Stomach (tissue), 9 donors: ENCODE data around the gene SYT6. TPM values are rescaled to one million over a fixed set of nuclear protein-coding genes. Genes with fewer than 3 reads are reported as not detected.

Source experiments
- DNase-seq, 2 donors: peaks; one replicate each; pipeline versions ENCODE4 v3.0.0 to v3.0.0-alpha.2; 2013 to 2019
- H3K27ac ChIP-seq, 5 donors: fragments of 200-600 bp in 4 of 5; sonication (generic) in 4 of 5; one replicate each; pipeline ENCODE4 v1.5.1; 2013 to 2019; ENCODE audit warnings: mild to moderate bottlenecking in 1 of 5, moderate library complexity in 1 of 5
- H3K27me3 ChIP-seq, 3 donors: fragments of 200-600 bp; sonication (generic); one replicate each; pipeline ENCODE4 v1.5.1; 2017 to 2019; ENCODE audit warnings: mixed run types in 1 of 3
- H3K36me3 ChIP-seq, 4 donors: fragments of 200-600 bp; sonication (generic); 1 replicate in 3 of 4; 2 replicates in 1 of 4; pipeline ENCODE4 v1.5.1; 2016 to 2019
- H3K4me1 ChIP-seq, 4 donors: fragments of 200-600 bp; sonication (generic); one replicate each; pipeline ENCODE4 v1.5.1; 2016 to 2019
- H3K4me3 ChIP-seq, 4 donors: fragments of 200-600 bp; sonication (generic) in 3 of 4; one replicate each; pipeline ENCODE4 v1.5.1; 2016 to 2019; ENCODE audit warnings: mild to moderate bottlenecking in 1 of 4
- H3K9me3 ChIP-seq, 4 donors: fragments of 200-600 bp; sonication (generic); one replicate each; pipeline ENCODE4 v1.5.1; 2016 to 2019
- EP300 ChIP-seq: sonication (generic); formaldehyde crosslinking; IDR thresholded peaks from one replicate; pipeline ENCODE4 v1.6.1; 2017; ENCODE audit warnings: antibody characterized with exemption
- POLR2A ChIP-seq, 4 donors: fragments of 450-650 bp; IDR thresholded peaks; one replicate each; pipeline ENCODE4 v1.6.1; 2016; ENCODE audit warnings: antibody characterized with exemption in 4 of 4, control low read depth in 2 of 4, mild to moderate bottlenecking in 1 of 4, moderate library complexity in 1 of 4
- POLR2AphosphoS5 ChIP-seq, 3 donors: sonication (generic); formaldehyde crosslinking; IDR thresholded peaks; one replicate each; pipeline ENCODE4 v1.6.1; 2016; ENCODE audit warnings: antibody characterized with exemption in 3 of 3
- WGBS, 5 donors: extraction: QIAGEN DNeasy Blood & Tissue Kit in 3 of 5; methylation state at CpG; one replicate each; pipeline versions ENCODE4 v1.1.5 to v1.1.7; 2013 to 2018; 5-methylcytosine and 5-hydroxymethylcytosine counted together
- intact Hi-C: fragments of 100-400 bp; cut with DNase I; formaldehyde crosslinking; loops from one replicate; pipeline ENCODE4 v1.15.1; 2023; ENCODE audit warnings: low total_unique reads
- polyA plus RNA-seq, 3 donors: library from polyadenylated mRNA; stranded (reverse); fragments of 200-250 nt; gene quantifications; one replicate each; pipeline ENCODE4 v1.2.3, GENCODE V29; 2013
- total RNA-seq, 5 donors: library from RNA; depleted of rRNA; stranded (reverse); fragments of >200 nt; gene quantifications; one replicate each; pipeline versions ENCODE4 v1.1.0 to v1.2.3, GENCODE V29; 2014 to 2016
- TF ChIP-seq, protein P1 (sequence below), 7 experiments: fragments of 450-650 bp in 4 of 7; fragments of 200-600 bp in 3 of 7; sonication (generic) in 3 of 7; IDR thresholded peaks; one replicate each; pipeline ENCODE4 v1.5.1; 2016 to 2019; ENCODE audit warnings: antibody characterized with exemption in 7 of 7, control low read depth in 2 of 7, mild to moderate bottlenecking in 1 of 7
- donor health status: healthy with polysubstance abuse.
- donor health status: Bipolar disorder and iron deficiency.
- donor health status: healthy.

The SYT6 gene
- total and polyA plus RNA-seq, 8 donors: 0.18 to 86.6 (median 1.7) TPM; not detected in 4

- Histone ChIP-seq H3K9me3 (no peaks in the 10 kb centered on the region), H3K4me3 (no peak overlapping the region), H3K27ac (no peak overlapping the region), H3K27me3 (no peaks in the 10 kb centered on the region), H3K4me1 (no peaks in the 10 kb centered on the region), H3K36me3 (no peaks in the 10 kb centered on the region)
- no peak for TF ChIP-seq EP300
- no peak for TF ChIP-seq POLR2AphosphoS5 (IDR thresholded peaks at IDR 0.05)
- no peak for TF ChIP-seq POLR2A (IDR thresholded peaks at IDR 0.05)
- TF ChIP-seq, protein P1, sequence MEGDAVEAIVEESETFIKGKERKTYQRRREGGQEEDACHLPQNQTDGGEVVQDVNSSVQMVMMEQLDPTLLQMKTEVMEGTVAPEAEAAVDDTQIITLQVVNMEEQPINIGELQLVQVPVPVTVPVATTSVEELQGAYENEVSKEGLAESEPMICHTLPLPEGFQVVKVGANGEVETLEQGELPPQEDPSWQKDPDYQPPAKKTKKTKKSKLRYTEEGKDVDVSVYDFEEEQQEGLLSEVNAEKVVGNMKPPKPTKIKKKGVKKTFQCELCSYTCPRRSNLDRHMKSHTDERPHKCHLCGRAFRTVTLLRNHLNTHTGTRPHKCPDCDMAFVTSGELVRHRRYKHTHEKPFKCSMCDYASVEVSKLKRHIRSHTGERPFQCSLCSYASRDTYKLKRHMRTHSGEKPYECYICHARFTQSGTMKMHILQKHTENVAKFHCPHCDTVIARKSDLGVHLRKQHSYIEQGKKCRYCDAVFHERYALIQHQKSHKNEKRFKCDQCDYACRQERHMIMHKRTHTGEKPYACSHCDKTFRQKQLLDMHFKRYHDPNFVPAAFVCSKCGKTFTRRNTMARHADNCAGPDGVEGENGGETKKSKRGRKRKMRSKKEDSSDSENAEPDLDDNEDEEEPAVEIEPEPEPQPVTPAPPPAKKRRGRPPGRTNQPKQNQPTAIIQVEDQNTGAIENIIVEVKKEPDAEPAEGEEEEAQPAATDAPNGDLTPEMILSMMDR (IDR thresholded peaks at IDR 0.05): no peak
- DNase-seq: no peak
- WGBS, 5 donors: 89 to 95% (median 94%) methylated on average over 6 of the region's 6 CpGs
- intact Hi-C loops: no loop called here
Measured at GRCh38 chr1:114100148-114100547, 53.5 kb downstream of the SYT6 start.

DNA sequence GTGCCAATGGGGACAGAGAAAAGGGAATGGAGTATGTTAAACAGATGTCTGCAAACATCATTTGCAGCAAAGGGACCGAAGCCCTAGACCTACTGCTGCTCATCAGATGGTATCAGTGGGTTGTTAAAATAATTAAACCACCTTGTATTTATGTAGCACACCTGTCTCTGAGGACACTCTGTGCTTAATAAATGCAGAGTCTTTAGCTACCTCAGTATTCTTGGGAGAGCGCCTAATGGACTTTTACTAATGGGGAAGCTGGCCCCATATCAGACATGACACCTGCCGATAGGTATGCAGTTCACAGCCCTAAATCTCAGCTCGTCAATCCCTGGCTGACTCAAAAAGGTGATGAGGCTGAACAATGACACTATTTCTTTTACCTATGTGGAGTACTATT lies 54.4 kb downstream of the SYT6 start:
- intact Hi-C loops: no loop called here
- 75 to 81% (median 80%) methylated on average over 4 of the region's 4 CpGs for WGBS, 5 donors
- DNase-seq: no peak
- TF ChIP-seq POLR2A (IDR thresholded peaks at IDR 0.05) (no peak), POLR2AphosphoS5 (IDR thresholded peaks at IDR 0.05) (no peak), EP300 (no peak)
- TF ChIP-seq, protein P1 (IDR thresholded peaks at IDR 0.05): no peak
- Histone ChIP-seq H3K4me1 (peaks cover 0 to 5% (median 0%) of the 10 kb centered on the region in 4 donors), H3K27me3 (no peaks in the 10 kb centered on the region), H3K36me3 (no peaks in the 10 kb centered on the region), H3K27ac (no peak overlapping the region), H3K4me3 (no peak overlapping the region), H3K9me3 (no peaks in the 10 kb centered on the region)

DNA sequence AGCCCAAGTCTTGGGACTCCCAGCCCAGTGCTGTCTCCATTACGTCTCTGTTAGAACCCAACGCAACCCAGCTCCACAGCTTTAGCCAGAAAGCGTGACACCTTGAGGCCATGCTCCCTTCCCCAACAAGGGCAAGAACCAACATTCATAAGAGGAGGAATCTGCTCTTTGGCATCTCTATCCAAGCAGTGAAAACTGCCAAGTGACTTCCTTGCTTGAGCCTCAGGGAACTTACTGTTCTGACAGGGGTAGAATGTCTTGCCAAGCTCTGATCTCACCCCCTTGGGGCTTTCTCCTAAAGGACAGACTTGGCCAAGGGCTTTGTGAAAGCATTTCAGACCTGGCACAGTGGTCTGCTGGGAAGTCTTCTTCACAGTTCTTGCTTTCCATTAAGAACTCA lies 56.6 kb downstream of the SYT6 start:
- no peak for DNase-seq
- Histone ChIP-seq H3K4me3 (no peak overlapping the region), H3K36me3 (no peaks in the 10 kb centered on the region), H3K27ac (no peak overlapping the region), H3K4me1 (peaks cover 0 to 10% (median 3%) of the 10 kb centered on the region in 4 donors), H3K9me3 (no peaks in the 10 kb centered on the region), H3K27me3 (no peaks in the 10 kb centered on the region)
- 85 to 97% (median 93%) methylated on average over 3 of the region's 3 CpGs for WGBS, 5 donors
- intact Hi-C loops: no loop called here
- TF ChIP-seq, protein P1 (IDR thresholded peaks at IDR 0.05): no peak
- TF ChIP-seq POLR2A (IDR thresholded peaks at IDR 0.05): no peak
- TF ChIP-seq POLR2AphosphoS5 (IDR thresholded peaks at IDR 0.05): no peak
- no peak for TF ChIP-seq EP300

GRCh38 chr1:114094675-114095074 lies 59.0 kb downstream of the SYT6 start:
- 79 to 86% (median 81%) methylated on average over 9 of the region's 9 CpGs for WGBS, 5 donors
- no peak overlapping the region for H3K27ac ChIP-seq
- no peak for TF ChIP-seq EP300
- no peak for TF ChIP-seq POLR2AphosphoS5 (IDR thresholded peaks at IDR 0.05)
- no peak for TF ChIP-seq POLR2A (IDR thresholded peaks at IDR 0.05)
- TF ChIP-seq, protein P1 (IDR thresholded peaks at IDR 0.05): no peak
- no peaks in the 10 kb centered on the region for H3K9me3 ChIP-seq
- H3K4me1 ChIP-seq: peaks cover 0 to 10% (median 3%) of the 10 kb centered on the region in 4 donors
- H3K4me3 ChIP-seq: no peak overlapping the region
- no peaks in the 10 kb centered on the region for H3K36me3 ChIP-seq
- no peaks in the 10 kb centered on the region for H3K27me3 ChIP-seq
- no peak for DNase-seq
- intact Hi-C loops: no loop called here
